Spleen (tissue), 7 donors: ENCODE results near the gene BCL2.

ENCODE experiments used
- CTCF ChIP-seq, 11 experiments: fragments of 200-600 bp in 7 of 11; fragments of 450-650 bp in 4 of 11; sonication (generic) in 4 of 11; IDR thresholded peaks in 8 of 11; conservative IDR thresholded peaks in 3 of 11; 1 replicate in 7 of 11; 2 replicates in 4 of 11; pipeline versions ENCODE4 v1.4.0 to v1.8.0; 2016 to 2021; ENCODE audit warnings: antibody characterized with exemption in 11 of 11, inconsistent platforms in 4 of 11, mild to moderate bottlenecking in 1 of 11
- POLR2A ChIP-seq, 3 donors: fragments of 450-650 bp; IDR thresholded peaks; one replicate each; pipeline ENCODE4 v1.5.1; 2017; ENCODE audit warnings: antibody characterized with exemption in 3 of 3, mild to moderate bottlenecking in 1 of 3
- POLR2AphosphoS5 ChIP-seq, 3 donors: sonication (generic); formaldehyde crosslinking; IDR thresholded peaks; one replicate each; pipeline ENCODE4 v1.5.1; 2017; ENCODE audit warnings: antibody characterized with exemption in 3 of 3
- donor health status: DM: no; HTN: no; CAD: no; lungs with moderate emphysema.
- donor health status: DM: no; HTN: no; CAD: no.
- donor health status: DM: no; HTN: no; CAD: no.

- TF ChIP-seq CTCF (IDR thresholded peaks at IDR 0.05 in 8 of 11, conservative IDR thresholded peaks at IDR 0.05 in 3 of 11) (no peak), POLR2AphosphoS5 (IDR thresholded peaks at IDR 0.05) (no peak), POLR2A (IDR thresholded peaks at IDR 0.05) (no peak)
Measured at GRCh38 chr18:63208676-63209075, 110.9 kb downstream of the BCL2 start.
